ENCODE data around the gene WBP1L. TPM values are rescaled to one million over a fixed set of nuclear protein-coding genes. Genes with fewer than 3 reads are reported as not detected.
"Not testable (repeated sequence)": the region's sequence is repeated elsewhere in the genome, so short reads cannot be mapped to it uniquely, and the experiment has no call there.

WBP1L gene
- polyA plus RNA-seq, 5 donors = 37.6 to 46.4 (median 40.9) TPM

DNA sequence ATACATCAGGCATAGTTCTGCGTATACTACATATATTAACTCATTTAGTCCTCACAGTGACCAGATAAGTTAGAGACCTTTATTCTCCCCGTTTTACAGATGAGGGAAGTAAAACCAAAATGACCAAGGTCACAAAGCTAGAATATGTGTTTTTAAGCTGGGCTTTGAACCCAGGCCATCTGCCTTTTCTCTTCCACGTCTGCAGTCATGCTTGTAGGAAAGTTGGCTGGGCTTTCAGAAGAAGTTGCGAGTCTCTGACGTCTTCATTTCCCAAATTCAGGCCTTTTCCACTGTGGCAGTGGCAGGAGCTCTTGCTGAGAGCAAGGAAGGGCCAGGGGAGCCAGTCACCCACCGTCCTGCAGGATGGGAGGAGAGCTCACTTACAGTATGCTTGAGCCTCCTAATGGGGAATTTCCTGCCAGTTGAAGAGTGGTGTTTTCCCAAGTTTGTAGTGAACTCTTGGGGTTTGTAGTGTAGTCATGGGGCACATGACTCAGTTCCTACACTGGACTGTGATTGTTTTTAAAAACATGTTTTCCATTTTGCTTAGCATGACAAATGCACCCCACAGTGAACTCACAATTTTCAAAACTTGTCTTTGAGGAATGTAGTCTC is 59.3 kb downstream of the WBP1L start:
- DNase-seq = no peak

DNA sequence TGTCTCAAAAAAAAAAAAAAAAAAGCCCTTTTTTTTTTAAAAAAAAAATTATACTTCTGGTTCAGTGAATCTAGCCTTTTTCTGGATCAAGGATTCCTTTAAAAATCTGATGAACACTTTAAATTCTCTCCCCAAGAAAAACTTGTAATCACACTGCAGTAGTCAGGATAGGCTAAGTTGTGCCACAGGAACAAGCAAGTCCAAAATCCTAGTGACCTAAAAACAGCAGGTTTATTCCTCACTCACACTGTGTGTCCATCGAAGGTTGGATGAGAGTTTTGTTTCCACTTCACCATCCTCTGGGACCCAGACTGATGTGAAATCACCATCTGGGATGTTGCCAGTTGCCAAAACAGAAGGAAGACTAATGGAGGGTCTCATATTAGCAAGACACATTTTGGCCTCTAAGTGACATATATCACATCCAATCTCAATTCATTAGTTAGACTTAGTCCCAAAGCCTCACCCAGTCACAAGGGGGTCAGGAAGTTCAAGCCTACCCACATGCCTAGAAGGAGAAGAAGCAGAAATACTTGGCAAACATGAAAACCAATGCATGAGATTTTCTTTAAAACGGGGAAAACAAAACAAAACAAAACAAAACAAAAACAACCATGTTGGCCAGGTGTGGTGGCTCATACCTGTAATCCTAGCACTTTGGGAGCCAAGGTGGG is 60.8 kb downstream of the WBP1L start:
- DNase-seq = no peak

DNA sequence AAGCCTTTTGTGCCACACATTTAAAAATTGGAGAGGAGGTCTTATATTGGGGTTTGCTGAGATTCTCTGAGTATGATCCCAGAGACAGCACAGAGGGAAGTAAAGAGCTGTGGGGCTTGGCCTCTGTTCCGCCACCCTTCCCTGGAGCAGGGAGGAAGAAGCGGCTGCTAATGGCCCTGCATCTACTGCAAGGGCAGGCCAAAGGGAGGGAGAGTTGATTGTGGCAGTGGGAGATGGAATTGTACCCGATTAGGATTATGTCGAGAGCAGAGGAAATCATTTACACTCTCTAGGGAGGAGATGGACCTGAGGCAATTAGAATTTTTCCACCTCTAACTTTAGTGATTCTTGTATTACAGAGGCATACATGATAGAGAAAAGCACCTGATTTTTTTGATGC is 64.6 kb downstream of the WBP1L start:
- no peak for DNase-seq

DNA sequence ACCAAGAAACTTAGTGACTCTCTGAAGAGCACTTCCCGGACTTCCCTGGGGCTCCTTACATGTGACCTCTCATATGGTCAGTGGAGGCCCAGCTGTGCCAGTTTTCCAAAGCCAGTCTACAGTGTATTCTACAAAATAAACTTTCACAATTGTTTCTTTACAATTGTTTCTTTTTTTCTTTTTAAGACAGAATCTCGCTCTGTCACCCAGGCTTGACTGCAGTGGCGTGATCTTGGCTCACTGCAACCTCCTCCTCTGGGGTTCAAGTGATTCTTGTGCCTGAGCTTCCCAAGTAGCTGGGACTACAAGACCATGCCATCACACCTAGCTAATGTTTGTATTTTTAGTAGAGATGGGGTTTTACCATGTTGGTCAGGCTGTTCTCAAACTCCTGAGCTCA is 67.6 kb downstream of the WBP1L start:
- DNase-seq = no peak

DNA sequence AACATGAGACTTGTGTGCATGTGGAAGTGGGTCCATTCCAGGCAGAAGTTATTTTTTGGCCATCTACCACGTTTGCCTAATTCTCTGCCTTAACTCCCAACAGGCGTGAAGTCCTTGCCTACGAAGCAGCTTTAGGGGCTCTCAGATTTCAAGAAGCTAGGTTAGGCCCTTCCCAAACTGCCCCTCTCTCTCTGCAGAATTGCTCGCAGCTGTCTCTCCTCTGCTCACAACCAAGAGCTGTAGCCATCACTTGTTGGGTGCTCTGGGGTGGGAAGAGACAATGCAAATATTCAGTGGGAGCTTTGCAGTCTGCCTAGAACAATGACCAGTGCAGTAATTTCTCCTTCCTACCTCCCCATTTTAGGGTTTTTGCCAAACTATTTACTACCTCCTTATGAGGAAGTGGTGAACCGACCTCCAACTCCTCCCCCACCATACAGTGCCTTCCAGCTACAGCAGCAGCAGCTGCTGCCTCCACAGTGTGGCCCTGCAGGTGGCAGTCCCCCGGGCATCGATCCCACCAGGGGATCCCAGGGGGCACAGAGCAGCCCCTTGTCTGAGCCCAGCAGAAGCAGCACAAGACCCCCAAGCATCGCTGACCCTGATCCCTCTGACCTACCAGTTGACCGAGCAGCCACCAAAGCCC is 68.6 kb downstream of the WBP1L start:
- no peak for DNase-seq

DNA sequence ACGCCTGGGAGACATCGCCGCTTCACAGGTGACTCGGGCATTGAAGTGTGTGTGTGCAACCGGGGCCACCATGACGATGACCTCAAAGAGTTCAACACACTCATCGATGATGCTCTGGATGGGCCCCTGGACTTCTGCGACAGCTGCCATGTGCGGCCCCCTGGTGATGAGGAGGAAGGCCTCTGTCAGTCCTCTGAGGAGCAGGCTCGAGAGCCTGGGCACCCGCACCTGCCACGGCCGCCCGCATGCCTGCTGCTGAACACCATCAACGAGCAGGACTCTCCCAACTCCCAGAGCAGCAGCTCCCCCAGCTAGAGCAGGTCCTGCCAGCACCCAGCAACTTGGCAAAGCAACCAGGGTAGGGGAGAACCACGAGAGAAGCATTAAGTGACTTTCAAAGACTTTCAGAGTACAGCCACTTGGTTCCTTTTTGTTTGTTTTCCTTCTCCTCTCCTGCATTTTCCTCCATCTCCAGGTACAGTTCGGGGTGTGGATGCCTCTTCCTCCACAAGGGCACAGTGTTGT is 69.3 kb downstream of the WBP1L start:
- no peak for DNase-seq

DNA sequence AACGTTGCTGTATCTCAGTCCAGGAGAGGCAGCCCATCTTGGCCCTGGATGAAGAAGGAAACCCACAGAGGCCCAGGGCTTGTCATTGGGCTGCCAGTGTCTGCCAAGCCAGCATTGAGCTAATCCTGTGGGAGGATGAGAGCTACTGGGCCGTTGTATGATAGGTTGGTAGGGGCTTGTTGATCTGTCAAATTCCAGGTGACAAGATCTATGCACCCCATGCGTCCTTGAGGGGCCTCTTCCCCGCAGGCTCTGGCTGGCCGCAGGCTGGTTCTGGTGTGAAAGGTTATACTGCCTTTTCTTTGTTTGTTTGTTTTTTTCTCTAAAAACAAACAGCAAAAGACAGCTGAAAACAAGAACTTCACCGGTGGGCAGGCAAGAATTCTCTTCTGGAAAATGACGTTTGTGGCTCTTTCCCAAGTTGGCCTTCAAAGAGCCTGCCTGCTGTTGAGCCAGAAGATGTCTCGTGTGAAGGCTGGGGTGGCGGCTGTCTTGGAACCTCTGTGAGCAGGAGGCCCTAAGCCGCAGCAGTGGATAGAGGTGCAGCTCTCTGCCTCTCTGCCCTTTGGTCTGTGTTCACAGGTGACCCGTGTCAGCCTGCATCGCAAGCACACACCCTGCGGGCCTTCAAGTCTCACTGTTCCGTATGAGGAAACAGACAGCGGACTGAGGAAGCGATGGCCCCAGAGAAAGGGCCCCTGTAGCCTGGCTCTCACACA is 70.1 kb downstream of the WBP1L start:
- DNase-seq = no peak

DNA sequence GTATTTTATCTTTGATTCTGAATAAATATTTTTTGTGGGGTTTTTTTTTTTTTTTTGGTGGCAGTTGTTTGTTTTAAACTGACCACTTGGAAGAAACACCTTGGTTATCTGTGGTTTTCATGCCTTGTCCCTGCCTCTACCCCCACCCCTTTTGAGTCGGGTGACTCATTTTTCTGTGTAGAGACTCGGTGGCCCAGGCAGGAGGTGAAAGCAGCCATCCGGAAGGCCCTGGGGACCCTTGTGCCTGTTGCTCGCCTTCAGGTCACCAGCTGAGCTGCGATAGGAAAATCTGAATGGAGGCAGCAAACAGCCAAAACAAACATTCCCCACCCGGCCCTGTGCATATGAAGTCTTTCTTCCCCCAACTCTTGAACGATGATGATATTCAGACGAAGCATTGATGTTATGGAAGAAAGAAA is 70.7 kb downstream of the WBP1L start:
- DNase-seq = no peak

DNA sequence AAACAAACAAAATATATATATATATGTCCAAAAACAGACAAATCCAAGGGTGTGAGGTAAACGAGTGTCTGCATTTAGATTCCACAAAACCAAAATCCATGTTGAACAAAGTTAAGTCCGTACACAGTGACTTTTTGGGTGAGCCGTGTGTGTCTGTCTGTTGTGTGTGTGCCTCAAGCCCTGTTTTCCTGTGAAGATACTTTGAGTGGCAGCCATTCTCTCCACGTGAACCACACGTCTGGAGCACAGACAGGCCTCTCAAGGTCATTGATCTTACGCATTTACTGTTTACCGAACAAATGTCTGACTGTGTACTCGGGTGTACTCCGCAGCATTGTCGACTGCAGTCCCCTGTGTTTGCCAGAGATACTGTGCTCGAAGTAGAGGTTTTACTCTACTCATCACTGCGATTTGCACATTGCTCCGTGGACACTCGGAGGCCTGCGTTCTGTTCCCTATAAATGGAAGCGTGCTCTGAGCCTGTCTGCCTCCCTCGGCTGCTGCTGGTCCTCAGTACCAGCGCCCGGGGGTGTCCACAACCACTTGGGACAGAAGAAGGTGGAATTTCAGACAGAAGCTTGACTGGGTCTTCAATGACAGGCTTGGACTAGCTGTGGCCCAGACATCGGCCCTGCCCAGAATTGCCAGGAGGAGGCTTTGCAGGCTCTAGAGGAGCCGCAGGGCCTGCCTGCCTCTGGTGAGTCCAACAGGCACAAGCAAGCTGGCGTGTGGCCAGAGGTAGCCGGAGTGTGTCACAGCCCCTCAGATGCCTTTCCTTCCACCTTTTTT is 71.3 kb downstream of the WBP1L start:
- DNase-seq = no peak

DNA sequence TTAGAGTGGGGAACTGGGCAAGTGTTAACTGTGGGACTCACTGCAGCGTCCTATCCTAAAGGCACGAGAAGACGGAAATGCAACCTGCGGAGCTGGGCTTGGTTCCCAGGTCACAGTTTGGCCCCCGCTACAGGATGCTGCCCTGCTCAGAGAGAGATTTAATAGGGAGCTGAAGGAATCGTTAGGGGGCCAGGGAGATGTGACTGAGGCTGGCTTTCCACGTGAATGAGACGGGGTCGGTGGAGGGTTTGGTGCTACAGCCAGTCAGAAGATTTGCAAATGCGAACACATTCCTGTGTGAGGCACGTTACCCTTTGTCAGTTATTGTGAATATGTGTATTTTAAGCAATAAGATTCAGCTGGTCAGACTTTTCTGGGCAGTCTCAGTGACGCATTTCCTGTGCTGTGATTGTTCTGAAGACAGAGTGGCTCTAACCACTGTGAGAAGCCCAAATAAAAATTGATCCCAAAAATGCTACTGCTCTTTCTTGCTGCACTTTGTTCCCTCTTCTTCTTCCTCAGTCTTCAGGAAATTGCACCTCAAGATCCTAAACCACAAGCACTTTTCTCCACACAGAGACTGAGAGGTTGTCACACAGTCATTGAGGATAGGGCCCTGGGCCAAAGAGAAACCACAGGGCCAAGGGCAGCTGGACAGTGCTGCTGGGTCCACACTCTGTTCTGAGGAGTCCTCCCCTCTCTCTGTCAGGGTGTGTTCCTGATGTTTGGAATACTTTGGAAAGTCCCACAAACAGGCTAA is 72.2 kb downstream of the WBP1L start:
- DNase-seq = no peak

DNA sequence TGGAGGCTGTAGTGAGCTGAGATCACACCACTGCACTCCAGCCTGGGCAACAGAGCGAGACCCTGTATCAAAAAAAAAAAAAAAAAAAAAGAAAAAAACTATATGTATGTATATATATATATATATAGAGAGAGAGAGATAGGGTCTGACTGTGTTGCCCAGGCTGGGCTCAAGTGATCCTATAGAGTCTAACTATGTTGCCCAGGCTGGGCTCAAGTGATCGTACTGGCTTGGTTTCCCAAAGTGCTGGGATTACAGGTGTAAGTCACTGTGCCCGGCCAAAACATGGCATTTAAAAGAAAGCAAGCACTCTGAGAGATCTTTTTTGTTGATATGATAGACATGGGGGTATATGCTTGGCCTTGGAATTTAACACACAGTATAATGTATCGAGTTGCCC is 73.4 kb downstream of the WBP1L start:
- DNase-seq = no peak

DNA sequence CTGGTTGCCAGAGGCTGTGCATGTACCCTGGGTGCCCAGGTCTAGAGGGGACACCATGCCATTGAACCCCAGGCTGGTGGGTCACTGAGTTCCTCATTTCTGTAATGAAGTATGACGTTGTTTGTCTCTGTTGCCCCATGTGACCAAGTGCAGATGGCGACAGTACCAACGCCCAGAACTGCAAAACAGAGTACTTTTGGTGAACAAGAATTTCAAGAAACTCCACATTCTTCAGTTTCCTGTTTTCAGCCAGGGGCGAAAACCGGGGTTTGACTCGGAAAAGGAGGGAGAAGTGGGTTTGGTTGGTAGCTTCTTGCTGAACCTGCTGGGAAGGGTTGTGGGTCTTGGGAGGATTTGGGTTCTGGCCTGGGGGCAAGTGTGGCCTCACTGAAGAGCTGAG is 75.3 kb downstream of the WBP1L start:
- DNase-seq = peak; percentile 51 to 56

DNA sequence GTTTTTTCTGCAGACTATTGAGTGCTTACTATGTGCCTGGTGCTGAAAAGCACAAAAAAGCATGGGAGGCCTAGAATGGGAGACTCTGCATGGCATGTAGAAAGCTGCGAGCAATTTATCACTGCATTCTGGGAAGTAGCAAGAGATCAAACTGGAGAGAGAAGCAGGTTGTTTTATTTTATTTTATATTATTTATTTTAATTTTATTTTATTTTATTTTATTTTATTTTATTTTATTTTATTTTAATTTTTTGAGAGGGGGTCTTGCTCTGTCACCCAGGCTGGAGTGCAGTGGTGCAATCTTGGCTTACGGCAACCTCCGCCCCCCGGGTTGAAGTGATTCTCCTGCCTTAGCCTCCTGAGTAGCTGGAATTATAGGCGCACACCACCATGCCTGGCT is 76.3 kb downstream of the WBP1L start:
- not testable (repeated sequence) for DNase-seq

DNA sequence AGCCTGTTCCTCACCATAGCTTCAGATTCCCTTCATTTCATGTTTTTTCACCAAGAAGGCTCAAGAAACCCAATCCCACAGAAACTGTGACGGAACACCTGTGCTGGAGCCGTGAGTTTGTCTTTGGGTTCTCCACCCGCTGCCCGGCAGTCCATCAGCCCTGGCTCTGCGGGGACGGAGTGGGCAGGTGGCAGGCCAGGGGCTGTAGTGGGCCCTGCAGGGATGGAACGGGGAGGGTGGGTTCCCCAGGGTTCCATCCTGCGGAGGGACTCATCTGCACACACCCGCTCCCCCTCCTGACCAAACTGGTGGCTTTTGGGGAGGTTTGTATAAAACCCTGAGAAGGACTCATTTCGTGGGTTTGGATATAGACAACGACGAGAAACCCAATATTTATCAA is 78.5 kb downstream of the WBP1L start:
- no peak for DNase-seq

DNA sequence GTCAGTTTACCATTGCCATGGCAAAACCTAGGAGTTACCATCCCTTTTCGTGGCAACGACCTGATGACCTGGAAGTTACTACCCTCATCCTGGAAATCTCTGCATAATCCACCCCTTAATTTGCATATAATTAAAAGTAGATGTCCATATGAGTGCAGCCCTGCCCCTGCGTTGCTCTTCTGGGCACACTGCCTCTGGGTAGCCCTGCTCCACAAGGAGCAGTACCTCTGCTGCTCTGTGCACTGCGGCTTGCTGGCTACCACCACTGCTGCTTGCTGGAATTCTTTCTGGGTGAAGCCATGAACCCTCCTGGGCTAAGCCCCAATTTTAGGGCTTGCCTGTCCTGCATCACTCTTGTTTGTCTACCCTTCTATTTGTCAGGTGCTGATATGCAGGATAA is 80.9 kb downstream of the WBP1L start:
- no peak for DNase-seq

DNA sequence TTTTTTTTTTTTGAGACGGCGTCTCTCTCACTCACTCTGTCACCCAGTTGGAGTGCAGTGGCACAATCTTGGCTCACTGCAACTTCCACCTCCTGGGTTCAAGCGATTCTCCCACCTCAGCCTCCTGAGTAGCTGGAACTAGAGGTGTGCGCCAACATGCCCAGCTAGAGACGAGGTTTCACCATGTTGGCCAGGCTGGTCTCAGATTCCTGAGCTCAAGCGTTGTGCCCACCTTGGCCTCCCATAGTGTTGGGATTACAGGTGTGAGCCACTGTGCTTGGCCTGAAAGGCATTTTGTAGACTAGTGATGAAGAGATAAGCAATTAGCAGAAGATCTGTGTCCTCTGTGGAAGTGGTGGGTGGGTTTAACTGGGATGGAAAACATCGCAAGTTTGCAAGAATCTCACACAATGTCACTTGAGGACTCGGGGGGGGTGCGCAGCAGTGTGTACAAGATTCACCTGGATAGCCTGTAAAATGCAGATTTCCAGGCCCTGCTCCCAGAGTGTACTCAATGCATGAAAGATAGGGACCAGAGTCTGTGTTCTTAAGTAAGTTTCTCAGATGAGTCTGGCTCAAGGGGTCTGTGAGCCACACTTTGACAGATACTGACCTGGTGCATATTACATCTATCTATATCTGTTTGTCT is 82.5 kb downstream of the WBP1L start:
- DNase-seq = no peak

DNA sequence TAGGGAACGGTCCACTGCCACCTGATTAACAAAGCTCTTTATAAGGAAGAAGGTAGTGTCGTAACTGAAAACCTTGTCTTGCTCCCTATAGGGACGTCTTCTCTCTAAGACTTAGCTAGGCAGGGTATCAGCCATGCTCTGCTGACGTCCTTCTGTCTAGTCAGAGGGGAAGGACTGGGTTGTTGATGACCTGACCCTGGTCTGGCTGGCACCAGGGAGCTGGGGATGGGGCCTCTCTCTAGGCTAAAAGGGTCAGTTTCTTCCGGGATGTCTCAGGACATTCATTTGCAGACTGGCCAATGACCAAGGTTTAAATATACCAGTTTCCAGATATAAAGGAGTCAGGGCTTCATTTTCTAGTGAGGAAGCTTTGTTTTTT is 83.8 kb downstream of the WBP1L start:
- DNase-seq = no peak

DNA sequence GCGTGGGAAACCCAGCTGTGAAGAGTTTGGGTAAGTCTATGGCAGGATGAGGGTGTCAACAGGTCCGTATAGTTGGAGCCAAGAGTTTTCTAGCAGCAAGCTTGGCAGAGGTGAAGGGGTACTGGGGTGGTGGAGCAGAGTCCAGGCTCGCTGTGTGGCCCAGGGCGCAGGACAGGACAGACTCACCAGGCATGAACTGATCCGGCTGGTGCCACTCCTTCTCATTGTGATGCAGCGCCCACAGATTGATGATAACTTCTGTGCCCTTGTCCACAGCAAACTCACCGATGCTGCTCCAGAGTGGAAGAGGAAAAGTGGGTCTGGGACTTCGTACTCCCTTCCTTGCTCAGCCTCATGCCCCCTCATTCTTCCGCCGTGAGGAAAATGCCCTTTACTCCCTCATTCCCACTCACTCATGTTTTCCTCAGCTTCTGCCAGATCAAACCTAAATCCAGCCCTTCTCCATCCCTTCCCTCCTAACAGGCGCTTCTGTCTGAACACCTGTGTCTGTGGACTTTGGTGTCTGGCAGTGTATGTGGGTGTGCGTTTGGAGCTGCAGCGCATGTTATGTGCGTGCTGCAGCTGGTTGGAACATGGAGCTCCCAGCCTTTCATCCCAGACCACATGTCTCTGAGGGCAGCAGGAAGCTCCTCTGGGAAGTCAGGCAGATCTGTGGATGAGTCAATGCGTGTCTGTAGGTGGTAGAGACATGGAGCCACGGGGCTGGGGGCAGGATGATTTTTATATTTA is 87.7 kb downstream of the WBP1L start:
- no peak for DNase-seq

DNA sequence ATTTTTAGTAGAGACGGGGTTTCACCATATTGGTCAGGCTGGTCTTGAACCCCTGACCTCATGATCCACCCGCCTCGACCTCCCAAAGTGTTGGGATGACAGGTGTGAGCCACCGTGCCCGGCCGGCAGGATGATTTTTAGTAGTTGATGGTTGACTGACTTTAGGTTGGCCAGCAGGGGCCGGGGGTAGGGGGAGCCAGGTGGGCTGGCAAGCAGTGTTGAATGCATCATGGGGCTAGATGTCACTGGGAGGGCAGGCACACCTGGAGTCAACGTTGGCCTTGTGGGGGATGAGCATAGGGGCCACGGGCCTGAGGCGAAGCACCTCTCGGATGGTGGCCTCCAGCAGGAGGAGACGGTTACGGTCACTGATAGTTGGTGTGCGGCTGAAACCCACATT is 88.5 kb downstream of the WBP1L start:
- DNase-seq = no peak

DNA sequence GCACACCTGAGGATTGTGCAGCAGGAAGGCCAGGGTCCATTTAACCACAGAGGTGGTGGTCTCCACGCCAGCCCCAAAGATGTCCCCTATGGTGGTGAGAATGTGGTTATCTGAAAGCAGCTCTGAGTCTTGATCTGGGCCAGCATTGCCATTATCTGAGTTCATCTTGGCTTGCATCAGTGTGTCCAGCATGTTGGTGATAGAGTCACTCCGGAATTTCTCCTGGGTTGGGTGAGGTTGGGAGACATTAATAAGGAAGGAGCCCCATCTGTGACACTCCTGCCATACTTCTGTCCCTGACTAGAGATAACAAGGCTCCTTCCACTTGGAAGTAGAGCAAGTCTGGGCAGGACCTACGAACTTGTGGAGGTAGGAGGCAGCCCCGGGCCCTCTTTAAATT is 89.2 kb downstream of the WBP1L start:
- no peak for DNase-seq
